HG03097 (cell line): ENCODE results near the gene NOVA1.

Experiments
- ATAC-seq: cut with Tn5 transposase; IDR thresholded peaks from one replicate; pipeline ENCODE4 v1.9.1; 2021; ENCODE audit not compliant: unreplicated experiment, low FRiP score

The NOVA1 gene

GRCh38 chr14:26594756-26595545 is 2.9 kb downstream of the NOVA1 start:
- ATAC-seq: no peak

- ATAC-seq: no peak
These were observed 3.7 kb downstream of the NOVA1 start for GRCh38 chr14:26594148-26594547.

- no peak for ATAC-seq
These were observed 4.5 kb downstream of the NOVA1 start for GRCh38 chr14:26593357-26593756.

- ATAC-seq: no peak
These were observed 7.9 kb downstream of the NOVA1 start for GRCh38 chr14:26589925-26590324.

- ATAC-seq: no peak
These were observed 20.1 kb downstream of the NOVA1 start for GRCh38 chr14:26577711-26578110.

GRCh38 chr14:26554069-26554772 is 43.6 kb downstream of the NOVA1 start:
- no peak for ATAC-seq

- ATAC-seq: no peak
These were observed 48.3 kb downstream of the NOVA1 start for GRCh38 chr14:26549571-26549970.

- no peak for ATAC-seq
These were observed 49.4 kb downstream of the NOVA1 start for GRCh38 chr14:26548406-26548805.

- no peak for ATAC-seq
These were observed 59.7 kb downstream of the NOVA1 start for GRCh38 chr14:26538176-26538575.

- ATAC-seq: no peak
These were observed 65.9 kb downstream of the NOVA1 start for GRCh38 chr14:26531894-26532293.

GRCh38 chr14:26528415-26529182 is 69.2 kb downstream of the NOVA1 start:
- no peak for ATAC-seq

GRCh38 chr14:26527095-26527494 is 70.7 kb downstream of the NOVA1 start:
- ATAC-seq: no peak

GRCh38 chr14:26526137-26526536 is 71.7 kb downstream of the NOVA1 start:
- ATAC-seq: no peak

GRCh38 chr14:26525085-26525484 is 72.7 kb downstream of the NOVA1 start:
- no peak for ATAC-seq

- ATAC-seq: no peak
These were observed 74.9 kb downstream of the NOVA1 start for GRCh38 chr14:26522967-26523366.

- no peak for ATAC-seq
These were observed 80.1 kb downstream of the NOVA1 start for GRCh38 chr14:26517771-26518170.

- no peak for ATAC-seq
These were observed 97.8 kb downstream of the NOVA1 start for GRCh38 chr14:26500028-26500427.

GRCh38 chr14:26499546-26499945 is 98.3 kb downstream of the NOVA1 start:
- no peak for ATAC-seq

GRCh38 chr14:26486922-26487321 is 110.9 kb downstream of the NOVA1 start:
- ATAC-seq: no peak

- no peak for ATAC-seq
These were observed 113.3 kb downstream of the NOVA1 start for GRCh38 chr14:26484562-26484961.

- no peak for ATAC-seq
These were observed 118.9 kb downstream of the NOVA1 start for GRCh38 chr14:26478967-26479366.
